ENCODE measurements around the gene NUAK2.

DNA sequence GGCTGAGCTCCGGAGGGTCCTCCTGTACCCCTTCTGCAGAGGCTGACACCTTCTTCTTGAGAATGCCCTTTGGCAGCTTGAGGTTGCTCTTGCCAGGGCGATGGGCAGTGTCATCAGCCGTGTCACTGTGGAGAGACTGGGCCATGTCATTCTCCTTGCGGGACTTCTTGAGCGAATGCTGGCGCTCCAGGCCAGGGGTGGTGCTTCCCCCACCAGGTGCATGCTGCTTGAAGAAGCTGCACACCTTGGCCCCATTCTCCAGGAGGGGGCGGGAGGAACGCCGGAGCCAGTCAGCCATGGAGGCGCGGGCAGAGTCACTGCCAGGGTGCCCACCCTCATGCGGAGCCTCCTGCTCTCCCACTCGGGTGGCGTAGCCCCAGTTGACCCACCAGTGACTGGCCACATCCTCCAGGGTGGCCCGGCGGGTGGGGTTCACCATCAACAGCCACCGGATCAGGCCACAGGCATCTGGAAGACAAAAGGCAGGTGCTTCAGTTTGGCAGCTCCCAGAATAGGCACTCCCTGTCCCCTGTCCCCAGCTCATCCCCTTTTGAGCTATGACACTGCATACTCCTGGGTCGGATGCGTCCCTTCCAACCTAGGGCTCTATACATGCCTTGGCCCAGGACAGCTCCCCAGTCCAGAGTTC is 17.4 kb downstream of the NUAK2 start:
- TF ChIP-seq, protein P1, sequence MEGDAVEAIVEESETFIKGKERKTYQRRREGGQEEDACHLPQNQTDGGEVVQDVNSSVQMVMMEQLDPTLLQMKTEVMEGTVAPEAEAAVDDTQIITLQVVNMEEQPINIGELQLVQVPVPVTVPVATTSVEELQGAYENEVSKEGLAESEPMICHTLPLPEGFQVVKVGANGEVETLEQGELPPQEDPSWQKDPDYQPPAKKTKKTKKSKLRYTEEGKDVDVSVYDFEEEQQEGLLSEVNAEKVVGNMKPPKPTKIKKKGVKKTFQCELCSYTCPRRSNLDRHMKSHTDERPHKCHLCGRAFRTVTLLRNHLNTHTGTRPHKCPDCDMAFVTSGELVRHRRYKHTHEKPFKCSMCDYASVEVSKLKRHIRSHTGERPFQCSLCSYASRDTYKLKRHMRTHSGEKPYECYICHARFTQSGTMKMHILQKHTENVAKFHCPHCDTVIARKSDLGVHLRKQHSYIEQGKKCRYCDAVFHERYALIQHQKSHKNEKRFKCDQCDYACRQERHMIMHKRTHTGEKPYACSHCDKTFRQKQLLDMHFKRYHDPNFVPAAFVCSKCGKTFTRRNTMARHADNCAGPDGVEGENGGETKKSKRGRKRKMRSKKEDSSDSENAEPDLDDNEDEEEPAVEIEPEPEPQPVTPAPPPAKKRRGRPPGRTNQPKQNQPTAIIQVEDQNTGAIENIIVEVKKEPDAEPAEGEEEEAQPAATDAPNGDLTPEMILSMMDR (IDR thresholded peaks at IDR 0.05): no peak
- no peak for TF ChIP-seq POLR2A (IDR thresholded peaks at IDR 0.05)
